Osteoblast (primary cell): ENCODE measurements around the gene MMP20. TPM values are rescaled to one million over a fixed set of nuclear protein-coding genes. Genes with fewer than 3 reads are reported as not detected.

Source experiments
- DNase-seq: peaks from one replicate; pipeline ENCODE4 v3.0.0; 2011; ENCODE audit warnings: low spot score, mixed read lengths; ENCODE audit not compliant: insufficient read length; ENCODE audit errors: missing footprints
- H2AFZ ChIP-seq: 2 replicates; pipeline ENCODE4 v1.6.0; 2011; ENCODE audit warnings: mild to moderate bottlenecking, low read length
- H3K27ac ChIP-seq: 2 replicates; pipeline ENCODE4 v1.5.1; 2011; ENCODE audit warnings: mild to moderate bottlenecking, low read depth, low read length, moderate library complexity
- H3K27me3 ChIP-seq: 2 replicates; pipeline ENCODE4 v1.6.0; 2012; ENCODE audit warnings: mild to moderate bottlenecking, control low read depth, inconsistent platforms, low read length, moderate library complexity; ENCODE audit not compliant: insufficient read depth
- H3K36me3 ChIP-seq: 2 replicates; pipeline ENCODE4 v1.5.1; 2011; ENCODE audit warnings: mild to moderate bottlenecking, low read length, control low read depth, moderate library complexity; ENCODE audit not compliant: insufficient read depth
- H3K4me1 ChIP-seq: 2 replicates; pipeline ENCODE4 v1.5.1; 2011; ENCODE audit warnings: mild to moderate bottlenecking, low read length, control low read depth, moderate library complexity; ENCODE audit not compliant: insufficient read depth
- H3K4me2 ChIP-seq: 2 replicates; pipeline ENCODE4 v1.6.0; 2011; ENCODE audit warnings: mild to moderate bottlenecking, low read length; ENCODE audit not compliant: insufficient read depth
- H3K4me3 ChIP-seq: fragments of 200-600 bp; sonication (generic); 3 replicates; pipeline ENCODE4 v1.5.1; 2012; ENCODE audit warnings: mild to moderate bottlenecking, low read length, inconsistent platforms; ENCODE audit not compliant: insufficient read depth
- H3K79me2 ChIP-seq: 2 replicates; pipeline ENCODE4 v1.6.0; 2012; ENCODE audit warnings: mild to moderate bottlenecking, low read length, control low read depth, inconsistent platforms; ENCODE audit not compliant: insufficient read depth
- H3K9me3 ChIP-seq: 2 replicates; pipeline ENCODE4 v1.5.1; 2011; ENCODE audit warnings: low read depth, low read length, control low read depth
- H4K20me1 ChIP-seq: 2 replicates; pipeline ENCODE4 v1.6.0; 2012; ENCODE audit warnings: mild to moderate bottlenecking, low read length, control low read depth; ENCODE audit not compliant: insufficient read depth
- total RNA-seq: library from RNA; depleted of rRNA; stranded (reverse); fragments of >200 nt; gene quantifications from 2 replicates; pipeline ENCODE4 v1.2.3, GENCODE V29; 2012
- TF ChIP-seq, protein P1 (sequence below): IDR thresholded peaks from 2 replicates; pipeline ENCODE4 v1.5.1; 2011; ENCODE audit warnings: mild to moderate bottlenecking, low read depth, low read length, moderate library complexity; ENCODE audit errors: extremely low read depth

Gene MMP20
- total RNA-seq, 1 donor, result not detected

DNA sequence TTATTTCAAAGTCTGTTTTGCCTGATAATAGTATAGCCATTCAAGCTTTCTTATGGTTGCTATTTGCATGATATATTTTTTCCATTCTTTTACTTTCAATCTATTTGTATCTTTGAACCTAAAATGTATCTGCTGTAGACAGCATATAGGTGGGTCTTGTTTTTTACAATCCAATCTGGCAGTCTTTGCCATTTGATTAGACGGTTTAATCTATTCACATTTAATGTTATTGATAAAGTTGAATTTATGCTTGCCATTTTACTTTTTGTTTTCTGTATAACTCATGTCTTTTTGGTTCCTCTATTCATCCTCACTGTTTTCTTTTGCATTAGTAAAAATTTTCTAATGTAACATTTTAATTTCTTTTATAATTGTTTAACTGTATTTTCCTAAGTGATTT, 37.4 kb downstream of the MMP20 start:
- DNase-seq, result no peak

DNA sequence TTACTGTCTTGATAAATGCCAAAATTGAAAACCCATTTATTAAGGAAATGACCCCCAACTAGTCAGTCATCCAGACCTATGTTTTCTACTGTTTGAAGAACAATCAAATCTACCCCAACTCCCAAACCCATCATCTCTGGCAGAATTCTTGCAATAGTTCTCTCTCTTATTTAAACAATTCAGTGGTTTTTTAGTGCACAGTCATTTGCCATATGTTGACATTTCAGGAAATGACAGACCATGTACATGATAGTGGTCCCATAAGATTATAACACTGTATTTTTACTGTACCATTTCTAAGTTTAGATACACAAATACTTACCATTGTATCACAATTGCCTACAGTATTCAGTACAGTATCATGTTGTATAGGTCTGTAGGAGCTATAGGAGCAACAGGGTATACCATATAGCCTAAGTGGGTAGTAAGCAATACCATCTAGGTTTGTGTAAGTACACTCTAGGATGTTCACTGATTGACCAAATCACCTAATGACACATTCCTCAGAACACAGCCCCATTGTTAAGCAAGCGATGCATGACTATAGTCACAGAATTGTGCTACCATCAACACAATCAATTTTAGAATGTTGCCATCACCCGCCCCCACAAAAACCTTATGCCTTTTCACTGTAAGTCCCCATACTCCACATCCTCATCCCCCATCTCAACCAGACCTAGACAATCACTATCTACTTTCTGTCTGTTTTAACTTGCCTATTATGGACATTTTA, 41.8 kb downstream of the MMP20 start:
- Histone ChIP-seq H3K9me3 (no peaks in the 10 kb centered on the region), H3K27ac (no peak overlapping the region), H3K79me2 (no peaks in the 10 kb centered on the region), H3K27me3 (no peaks in the 10 kb centered on the region), H3K4me1 (peaks cover 10% of the 10 kb centered on the region), H3K4me3 (no peak overlapping the region), H2AFZ (no peak overlapping the region), H4K20me1 (no peaks in the 10 kb centered on the region), H3K36me3 (no peaks in the 10 kb centered on the region), H3K4me2 (no peak overlapping the region)
- DNase-seq, result no peak
- TF ChIP-seq, protein P1, sequence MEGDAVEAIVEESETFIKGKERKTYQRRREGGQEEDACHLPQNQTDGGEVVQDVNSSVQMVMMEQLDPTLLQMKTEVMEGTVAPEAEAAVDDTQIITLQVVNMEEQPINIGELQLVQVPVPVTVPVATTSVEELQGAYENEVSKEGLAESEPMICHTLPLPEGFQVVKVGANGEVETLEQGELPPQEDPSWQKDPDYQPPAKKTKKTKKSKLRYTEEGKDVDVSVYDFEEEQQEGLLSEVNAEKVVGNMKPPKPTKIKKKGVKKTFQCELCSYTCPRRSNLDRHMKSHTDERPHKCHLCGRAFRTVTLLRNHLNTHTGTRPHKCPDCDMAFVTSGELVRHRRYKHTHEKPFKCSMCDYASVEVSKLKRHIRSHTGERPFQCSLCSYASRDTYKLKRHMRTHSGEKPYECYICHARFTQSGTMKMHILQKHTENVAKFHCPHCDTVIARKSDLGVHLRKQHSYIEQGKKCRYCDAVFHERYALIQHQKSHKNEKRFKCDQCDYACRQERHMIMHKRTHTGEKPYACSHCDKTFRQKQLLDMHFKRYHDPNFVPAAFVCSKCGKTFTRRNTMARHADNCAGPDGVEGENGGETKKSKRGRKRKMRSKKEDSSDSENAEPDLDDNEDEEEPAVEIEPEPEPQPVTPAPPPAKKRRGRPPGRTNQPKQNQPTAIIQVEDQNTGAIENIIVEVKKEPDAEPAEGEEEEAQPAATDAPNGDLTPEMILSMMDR, result no peak

More for the DNA sequence above, 37.4 kb downstream of the MMP20 start:
- Histone ChIP-seq H3K27me3 (no peaks in the 10 kb centered on the region), H3K4me3 (no peak overlapping the region), H3K4me2 (no peak overlapping the region), H3K79me2 (no peaks in the 10 kb centered on the region), H4K20me1 (no peaks in the 10 kb centered on the region), H3K9me3 (no peaks in the 10 kb centered on the region), H3K36me3 (no peaks in the 10 kb centered on the region), H3K27ac (no peak overlapping the region), H3K4me1 (no peaks in the 10 kb centered on the region), H2AFZ (no peak overlapping the region)
- TF ChIP-seq, protein P1, result no peak

DNA sequence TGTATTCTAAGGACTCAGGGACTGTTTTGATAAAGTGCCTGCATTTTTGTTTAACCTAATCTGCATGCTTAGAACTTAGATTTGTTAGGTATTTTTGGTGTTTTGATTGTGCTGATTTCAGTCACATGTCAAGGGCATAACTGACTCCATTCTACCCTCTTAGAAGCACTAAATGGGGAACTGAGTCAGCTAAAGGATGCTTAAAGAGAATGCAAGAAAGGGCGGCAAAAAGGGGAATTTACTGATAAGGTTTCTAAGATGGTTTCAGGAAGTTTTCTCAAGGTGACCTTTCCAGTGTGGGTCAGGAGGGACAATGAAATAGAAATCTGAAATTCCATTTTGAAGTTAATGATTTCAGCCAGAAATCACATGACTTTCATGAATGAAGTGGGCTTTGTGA, 43.0 kb downstream of the MMP20 start:
- TF ChIP-seq, protein P1, result no peak
- H3K79me2 ChIP-seq, result no peaks in the 10 kb centered on the region
- H2AFZ ChIP-seq, result no peak overlapping the region
- DNase-seq, result no peak
- no peaks in the 10 kb centered on the region for H3K36me3 ChIP-seq
- H3K4me1 ChIP-seq, result peaks cover 10% of the 10 kb centered on the region
- no peaks in the 10 kb centered on the region for H3K27me3 ChIP-seq
- no peaks in the 10 kb centered on the region for H3K9me3 ChIP-seq
- no peak overlapping the region for H3K4me2 ChIP-seq
- no peaks in the 10 kb centered on the region for H4K20me1 ChIP-seq
- no peak overlapping the region for H3K27ac ChIP-seq
- H3K4me3 ChIP-seq, result no peak overlapping the region

DNA sequence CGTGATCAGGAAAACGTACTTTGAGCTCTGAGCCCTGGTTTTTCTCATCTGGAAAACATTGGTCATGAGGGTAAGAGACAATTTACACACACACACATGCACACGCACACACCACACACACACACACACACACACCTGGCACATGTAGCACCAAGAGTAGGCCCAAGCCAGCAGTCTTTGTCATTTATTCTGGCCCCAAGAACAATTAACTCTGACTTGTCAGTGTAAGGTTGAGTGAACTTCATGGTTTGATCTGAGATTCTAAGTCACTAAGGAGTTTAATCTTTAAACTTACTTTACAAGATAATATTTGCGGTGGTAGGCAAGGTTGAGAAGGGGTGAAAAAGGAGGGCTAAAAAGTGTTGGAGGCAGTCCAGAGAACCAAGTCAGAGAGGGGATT, 44.1 kb downstream of the MMP20 start:
- no peaks in the 10 kb centered on the region for H4K20me1 ChIP-seq
- no peak overlapping the region for H3K27ac ChIP-seq
- H3K9me3 ChIP-seq, result no peaks in the 10 kb centered on the region
- no peaks in the 10 kb centered on the region for H3K79me2 ChIP-seq
- H3K4me2 ChIP-seq, result no peak overlapping the region
- DNase-seq, result no peak
- H3K4me1 ChIP-seq, result peaks cover 10% of the 10 kb centered on the region
- TF ChIP-seq, protein P1, result no peak
- no peak overlapping the region for H3K4me3 ChIP-seq
- no peaks in the 10 kb centered on the region for H3K36me3 ChIP-seq
- H3K27me3 ChIP-seq, result no peaks in the 10 kb centered on the region
- no peak overlapping the region for H2AFZ ChIP-seq
